Loucy (cell line): Measurements from ENCODE around the gene RNF135.
"Not testable (repeated sequence)": the region's sequence is repeated elsewhere in the genome, so short reads cannot be mapped to it uniquely, and the experiment has no call there.

Source experiments
- H2AFZ ChIP-seq: fragments of 200-600 bp; sonication (generic); 2 replicates; pipeline ENCODE4 v1.6.0; 2016; ENCODE audit warnings: antibody characterized with exemption, mild to moderate bottlenecking, low read length, moderate library complexity
- H3F3A ChIP-seq: fragments of 200-600 bp; 2 replicates; pipeline ENCODE4 v1.6.0; 2016; ENCODE audit warnings: antibody characterized with exemption, low read depth, mild to moderate bottlenecking
- H3K27me3 ChIP-seq: fragments of 200-600 bp; sonication (generic); 2 replicates; pipeline ENCODE4 v1.6.1; 2014; ENCODE audit warnings: low read length, mild to moderate bottlenecking; ENCODE audit not compliant: insufficient read depth, poor library complexity, severe bottlenecking
- H3K36me3 ChIP-seq: fragments of 200-600 bp; sonication (generic); 2 replicates; pipeline ENCODE4 v1.6.1; 2016; ENCODE audit warnings: low read length; ENCODE audit not compliant: insufficient read depth
- H3K4me1 ChIP-seq: fragments of 200-600 bp; sonication (generic); 2 replicates; pipeline ENCODE4 v1.5.1; 2014; ENCODE audit warnings: low read length, mild to moderate bottlenecking; ENCODE audit not compliant: insufficient read depth, poor library complexity, severe bottlenecking
- H3K4me2 ChIP-seq: fragments of 200-600 bp; sonication (generic); 2 replicates; pipeline ENCODE4 v1.6.0; 2014; ENCODE audit warnings: antibody characterized with exemption, low read length, low read depth, mild to moderate bottlenecking; ENCODE audit not compliant: poor library complexity, severe bottlenecking
- H3K4me3 ChIP-seq: fragments of 200-600 bp; sonication (generic); 2 replicates; pipeline ENCODE4 v1.5.1; 2014; ENCODE audit warnings: low read length, mild to moderate bottlenecking, mixed read lengths; ENCODE audit not compliant: poor library complexity, severe bottlenecking
- H3K79me2 ChIP-seq: fragments of 200-600 bp; sonication (generic); 2 replicates; pipeline ENCODE4 v1.6.1; 2014; ENCODE audit warnings: low read length; ENCODE audit not compliant: insufficient read depth
- H3K9ac ChIP-seq: fragments of 200-600 bp; sonication (generic); 2 replicates; pipeline ENCODE4 v1.6.0; 2014; ENCODE audit warnings: mild to moderate bottlenecking, low read depth, low read length, moderate library complexity; ENCODE audit not compliant: poor library complexity, severe bottlenecking
- H3K9me2 ChIP-seq: fragments of 200-600 bp; sonication (generic); replicated peaks from 2 replicates; pipeline ENCODE4 v1.6.1; 2016; ENCODE audit warnings: low read depth, low read length, mixed read lengths
- H3K9me3 ChIP-seq: fragments of 200-600 bp; sonication (generic); 2 replicates; pipeline ENCODE4 v1.6.1; 2014; ENCODE audit warnings: mild to moderate bottlenecking, antibody characterized with exemption, low read length, low read depth; ENCODE audit not compliant: insufficient read depth
- H4K20me1 ChIP-seq: fragments of 200-600 bp; sonication (generic); 2 replicates; pipeline ENCODE4 v1.6.0; 2014; ENCODE audit warnings: antibody characterized with exemption, low read length, mild to moderate bottlenecking; ENCODE audit not compliant: insufficient read depth, poor library complexity, severe bottlenecking
- EZH2phosphoT487 ChIP-seq: fragments of 200-600 bp; IDR thresholded peaks from 2 replicates; pipeline ENCODE4 v1.6.1; 2018; ENCODE audit warnings: antibody characterized with exemption, mild to moderate bottlenecking, moderate library complexity, borderline replicate concordance
- TF ChIP-seq, protein P1 (sequence below): fragments of 200-600 bp; sonication (generic); conservative IDR thresholded peaks from 2 replicates; pipeline ENCODE4 v1.5.1; 2014; ENCODE audit warnings: mild to moderate bottlenecking, antibody characterized with exemption, low read length

The RNF135 gene

DNA sequence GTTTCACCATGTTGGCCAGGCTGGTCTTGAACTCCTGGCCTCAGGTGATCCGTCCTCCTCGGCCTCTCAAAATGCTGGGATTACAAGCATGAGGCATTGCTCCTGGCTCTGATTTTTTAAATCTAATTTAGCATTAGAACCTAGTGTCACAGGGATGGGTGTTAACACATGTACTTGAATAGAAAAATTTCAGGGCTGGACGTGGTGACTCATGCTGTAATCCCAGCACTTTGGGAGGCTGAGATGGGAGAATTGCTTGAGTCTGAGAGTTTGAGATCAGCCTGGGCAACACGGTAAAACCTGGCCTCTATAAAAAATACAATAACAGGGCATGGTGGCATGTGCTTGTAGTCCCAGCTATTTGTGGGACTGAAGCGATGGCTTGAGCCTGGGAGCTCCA, 6.0 kb upstream of the RNF135 start:
- Histone ChIP-seq H3K79me2 (no peaks in the 10 kb centered on the region), H3K4me2 (no peak overlapping the region), H3F3A (no peaks in the 10 kb centered on the region), H2AFZ (no peak overlapping the region), H3K36me3 (no peaks in the 10 kb centered on the region), H3K27me3 (no peaks in the 10 kb centered on the region), H3K9me2 (no peaks in the 10 kb centered on the region), H3K9ac (no peak overlapping the region), H4K20me1 (no peaks in the 10 kb centered on the region), H3K9me3 (no peaks in the 10 kb centered on the region), H3K4me1 (no peaks in the 10 kb centered on the region), H3K4me3 (no peak overlapping the region)
- no peak for TF ChIP-seq EZH2phosphoT487

DNA sequence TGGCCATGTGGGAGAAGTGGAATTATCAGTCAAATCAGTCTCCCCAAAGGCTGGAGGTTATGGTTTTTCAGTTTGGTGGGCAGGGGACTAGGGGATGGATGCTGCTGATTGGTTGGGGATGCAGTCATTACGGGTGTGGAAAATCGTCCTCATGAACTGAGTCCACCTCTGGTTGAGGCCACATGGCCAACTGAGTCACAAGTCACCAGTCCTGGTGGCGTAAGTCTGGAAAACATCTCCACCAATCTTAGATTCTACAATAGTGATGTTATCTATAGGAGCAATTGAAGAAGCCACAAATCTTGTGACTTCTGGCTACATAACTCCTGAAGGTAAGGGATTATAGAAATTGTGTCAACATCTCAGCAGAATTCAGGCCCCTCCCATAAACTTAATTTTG, 5.2 kb upstream of the RNF135 start:
- Histone ChIP-seq H3K4me1 (peaks cover 7% of the 10 kb centered on the region), H3K9me2 (no peaks in the 10 kb centered on the region), H3K27me3 (no peaks in the 10 kb centered on the region), H3K9ac (no peak overlapping the region), H3F3A (no peaks in the 10 kb centered on the region), H2AFZ (no peak overlapping the region), H3K4me3 (no peak overlapping the region), H3K9me3 (no peaks in the 10 kb centered on the region), H3K36me3 (no peaks in the 10 kb centered on the region), H3K4me2 (no peak overlapping the region), H4K20me1 (no peaks in the 10 kb centered on the region), H3K79me2 (no peaks in the 10 kb centered on the region)
- TF ChIP-seq, protein P1, sequence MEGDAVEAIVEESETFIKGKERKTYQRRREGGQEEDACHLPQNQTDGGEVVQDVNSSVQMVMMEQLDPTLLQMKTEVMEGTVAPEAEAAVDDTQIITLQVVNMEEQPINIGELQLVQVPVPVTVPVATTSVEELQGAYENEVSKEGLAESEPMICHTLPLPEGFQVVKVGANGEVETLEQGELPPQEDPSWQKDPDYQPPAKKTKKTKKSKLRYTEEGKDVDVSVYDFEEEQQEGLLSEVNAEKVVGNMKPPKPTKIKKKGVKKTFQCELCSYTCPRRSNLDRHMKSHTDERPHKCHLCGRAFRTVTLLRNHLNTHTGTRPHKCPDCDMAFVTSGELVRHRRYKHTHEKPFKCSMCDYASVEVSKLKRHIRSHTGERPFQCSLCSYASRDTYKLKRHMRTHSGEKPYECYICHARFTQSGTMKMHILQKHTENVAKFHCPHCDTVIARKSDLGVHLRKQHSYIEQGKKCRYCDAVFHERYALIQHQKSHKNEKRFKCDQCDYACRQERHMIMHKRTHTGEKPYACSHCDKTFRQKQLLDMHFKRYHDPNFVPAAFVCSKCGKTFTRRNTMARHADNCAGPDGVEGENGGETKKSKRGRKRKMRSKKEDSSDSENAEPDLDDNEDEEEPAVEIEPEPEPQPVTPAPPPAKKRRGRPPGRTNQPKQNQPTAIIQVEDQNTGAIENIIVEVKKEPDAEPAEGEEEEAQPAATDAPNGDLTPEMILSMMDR = no peak
- TF ChIP-seq EZH2phosphoT487 = no peak

DNA sequence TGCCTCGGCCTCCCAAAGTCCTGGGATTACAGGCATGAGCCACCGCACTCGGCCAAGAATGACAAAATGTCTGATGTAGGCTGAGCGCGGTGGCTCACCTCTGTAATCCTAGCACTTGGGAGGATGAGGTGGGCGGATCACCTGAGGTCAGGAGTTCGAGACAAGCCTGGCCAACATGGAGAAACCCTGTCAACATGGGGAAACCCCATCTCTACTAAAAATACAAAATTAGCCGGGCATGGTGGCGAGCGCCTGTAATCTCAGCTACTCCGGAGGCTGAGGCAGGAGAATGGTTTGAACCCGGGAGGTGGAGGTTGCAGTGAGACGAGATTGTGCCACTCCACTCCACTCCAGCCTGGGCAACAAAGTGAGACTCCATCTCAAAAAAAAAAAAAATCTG, 2.9 kb upstream of the RNF135 start:
- H3K9me3 ChIP-seq, H3K27me3 ChIP-seq, H2AFZ ChIP-seq, H3K9ac ChIP-seq, H3K36me3 ChIP-seq, H4K20me1 ChIP-seq, H3K4me3 ChIP-seq, H3K9me2 ChIP-seq, H3F3A ChIP-seq, H3K4me2 ChIP-seq: not testable (repeated sequence)
- Histone ChIP-seq H3K4me1 (peaks cover 17% of the 10 kb centered on the region), H3K79me2 (peaks cover 17% of the 10 kb centered on the region)

DNA sequence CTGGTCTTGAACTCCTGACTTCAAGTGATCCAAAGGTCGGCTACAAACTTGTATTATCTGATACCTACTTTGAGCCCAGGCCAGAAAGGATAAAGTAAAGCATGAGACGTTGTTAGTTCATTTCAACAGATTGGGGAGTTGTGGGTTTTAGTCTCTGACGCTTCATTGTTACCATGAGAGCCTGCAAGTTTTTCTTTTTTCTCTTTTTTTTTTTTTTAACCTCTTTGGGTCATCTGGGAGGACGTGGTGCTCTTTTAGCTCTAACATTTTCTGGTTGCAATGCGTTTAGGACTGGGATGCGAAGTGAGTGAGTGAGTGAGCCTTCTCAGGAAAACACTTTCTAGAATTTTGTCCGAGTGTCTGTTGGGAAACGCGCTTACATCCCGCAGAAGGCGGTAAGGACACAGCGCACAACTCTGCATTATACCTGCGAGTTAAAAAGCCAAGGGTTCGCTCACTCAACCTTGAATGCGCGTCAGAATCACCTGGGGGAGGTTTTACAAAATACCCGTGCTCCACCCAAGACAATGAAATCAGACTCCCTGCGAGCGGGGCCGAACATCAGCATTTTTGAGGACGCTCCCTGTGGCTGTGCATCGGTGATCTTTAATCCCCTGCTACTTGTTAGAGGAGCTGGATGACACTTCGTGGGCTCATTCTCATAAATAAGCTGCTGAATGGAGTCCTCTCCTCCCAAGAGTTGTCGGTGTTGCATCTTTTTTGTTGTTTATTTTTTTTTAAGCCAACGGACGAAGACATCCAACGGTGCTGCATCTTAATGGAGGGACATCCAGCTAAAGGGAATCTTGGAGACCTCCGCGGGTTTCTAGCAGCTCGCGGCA, 629 bp upstream of the RNF135 start:
- Histone ChIP-seq H3K36me3 (no peaks in the 10 kb centered on the region), H3K9me2 (no peaks in the 10 kb centered on the region), H4K20me1 (no peaks in the 10 kb centered on the region), H3F3A (no peaks in the 10 kb centered on the region), H3K27me3 (no peaks in the 10 kb centered on the region), H2AFZ (peak overlapping the region; percentile 99), H3K79me2 (peaks cover 23% of the 10 kb centered on the region), H3K9me3 (no peaks in the 10 kb centered on the region), H3K4me1 (peaks cover 17% of the 10 kb centered on the region), H3K4me2 (peak overlapping the region; percentile 92), H3K9ac (peak overlapping the region; percentile 87), H3K4me3 (peak overlapping the region; percentile 85)
- no peak for TF ChIP-seq EZH2phosphoT487
- TF ChIP-seq, protein P1 = no peak
